ENCODE data around the gene BEST3. TPM values are rescaled to one million over a fixed set of nuclear protein-coding genes. Genes with fewer than 3 reads are reported as not detected.

BEST3 gene
- total RNA-seq, 1 experiment from 2014 or later: 1.1 TPM

- no peak for TF ChIP-seq CTCF (IDR thresholded peaks at IDR 0.05; ENCODE audit: unreplicated experiment)
- CTCF ChIA-PET: no interaction called here
- H3K4me3 Mint-ChIP-seq (ENCODE audit: low read depth, unreplicated experiment): no peak overlapping the region
- no peaks in the 10 kb centered on the region for H3K4me1 Mint-ChIP-seq (ENCODE audit: low read depth, unreplicated experiment)
- H3K9me3 Mint-ChIP-seq (ENCODE audit: low read depth, unreplicated experiment): no peaks in the 10 kb centered on the region
- H3K36me3 Mint-ChIP-seq (ENCODE audit: insufficient read depth, unreplicated experiment): no peaks in the 10 kb centered on the region
- no TSS peak for BruUV-seq (replicated peaks)
- no peak for DNase-seq
- H3K27ac Mint-ChIP-seq (ENCODE audit: unreplicated experiment): no peak overlapping the region
- peaks cover 61% of the 10 kb centered on the region for H3K27me3 Mint-ChIP-seq (ENCODE audit: unreplicated experiment)
- intact Hi-C loops (cut with micrococcal nuclease; ENCODE audit: unreplicated experiment): no loop called here
Measured at GRCh38 chr12:69623970-69624369, 75.1 kb downstream of the BEST3 start.

- CTCF ChIA-PET: interaction anchor here (0.5 kb wide), 1 partner anchor 892 kb away, joined by 3 read pairs; no protein-coding TSS in a partner anchor
- no peak for TF ChIP-seq CTCF (IDR thresholded peaks at IDR 0.05; ENCODE audit: unreplicated experiment)
- BruUV-seq (replicated peaks): no TSS peak
- Mint-ChIP-seq H3K27me3 (ENCODE audit: unreplicated experiment) (peaks cover 85% of the 10 kb centered on the region), H3K27ac (ENCODE audit: unreplicated experiment) (no peak overlapping the region), H3K4me1 (ENCODE audit: low read depth, unreplicated experiment) (no peaks in the 10 kb centered on the region), H3K4me3 (ENCODE audit: low read depth, unreplicated experiment) (no peak overlapping the region), H3K36me3 (ENCODE audit: insufficient read depth, unreplicated experiment) (no peaks in the 10 kb centered on the region), H3K9me3 (ENCODE audit: low read depth, unreplicated experiment) (no peaks in the 10 kb centered on the region)
- DNase-seq: no peak
- intact Hi-C loops (cut with micrococcal nuclease; ENCODE audit: unreplicated experiment): no loop called here
Measured at GRCh38 chr12:69621551-69621950, 77.6 kb downstream of the BEST3 start.

- BruUV-seq (replicated peaks): no TSS peak
Measured at GRCh38 chr12:69620921-69621320, 78.2 kb downstream of the BEST3 start.

GRCh38 chr12:69620077-69620476, 79.0 kb downstream of the BEST3 start:
- no peaks in the 10 kb centered on the region for H3K36me3 Mint-ChIP-seq (ENCODE audit: insufficient read depth, unreplicated experiment)
- intact Hi-C loops (cut with micrococcal nuclease; ENCODE audit: unreplicated experiment): no loop called here
- TF ChIP-seq CTCF (IDR thresholded peaks at IDR 0.05; ENCODE audit: unreplicated experiment): no peak
- no peaks in the 10 kb centered on the region for H3K4me1 Mint-ChIP-seq (ENCODE audit: low read depth, unreplicated experiment)
- H3K27ac Mint-ChIP-seq (ENCODE audit: unreplicated experiment): no peak overlapping the region
- no peak overlapping the region for H3K4me3 Mint-ChIP-seq (ENCODE audit: low read depth, unreplicated experiment)
- no peak for DNase-seq
- CTCF ChIA-PET: interaction anchor here (1.2 kb wide), 1 partner anchor 10 kb away, joined by 3 read pairs; the partner anchor contains the start of gene LRRC10
- no TSS peak for BruUV-seq (replicated peaks)
- H3K9me3 Mint-ChIP-seq (ENCODE audit: low read depth, unreplicated experiment): no peaks in the 10 kb centered on the region
- peaks cover 93% of the 10 kb centered on the region for H3K27me3 Mint-ChIP-seq (ENCODE audit: unreplicated experiment)

More at GRCh38 chr12:69620921-69621320, 78.2 kb downstream of the BEST3 start:
- H3K9me3 Mint-ChIP-seq (ENCODE audit: low read depth, unreplicated experiment): no peaks in the 10 kb centered on the region
- intact Hi-C loops (cut with micrococcal nuclease; ENCODE audit: unreplicated experiment): no loop called here
- no peak for TF ChIP-seq CTCF (IDR thresholded peaks at IDR 0.05; ENCODE audit: unreplicated experiment)
- H3K4me1 Mint-ChIP-seq (ENCODE audit: low read depth, unreplicated experiment): no peaks in the 10 kb centered on the region
- DNase-seq: no peak
- peaks cover 91% of the 10 kb centered on the region for H3K27me3 Mint-ChIP-seq (ENCODE audit: unreplicated experiment)
- H3K27ac Mint-ChIP-seq (ENCODE audit: unreplicated experiment): no peak overlapping the region
- H3K36me3 Mint-ChIP-seq (ENCODE audit: insufficient read depth, unreplicated experiment): no peaks in the 10 kb centered on the region
- no peak overlapping the region for H3K4me3 Mint-ChIP-seq (ENCODE audit: low read depth, unreplicated experiment)
- CTCF ChIA-PET: no interaction called here

Data from Calu3 (cell line).